ENCODE results near the gene SLC44A4.
"Not testable (repeated sequence)": the region's sequence is repeated elsewhere in the genome, so short reads cannot be mapped to it uniquely, and the experiment has no call there.

DNA sequence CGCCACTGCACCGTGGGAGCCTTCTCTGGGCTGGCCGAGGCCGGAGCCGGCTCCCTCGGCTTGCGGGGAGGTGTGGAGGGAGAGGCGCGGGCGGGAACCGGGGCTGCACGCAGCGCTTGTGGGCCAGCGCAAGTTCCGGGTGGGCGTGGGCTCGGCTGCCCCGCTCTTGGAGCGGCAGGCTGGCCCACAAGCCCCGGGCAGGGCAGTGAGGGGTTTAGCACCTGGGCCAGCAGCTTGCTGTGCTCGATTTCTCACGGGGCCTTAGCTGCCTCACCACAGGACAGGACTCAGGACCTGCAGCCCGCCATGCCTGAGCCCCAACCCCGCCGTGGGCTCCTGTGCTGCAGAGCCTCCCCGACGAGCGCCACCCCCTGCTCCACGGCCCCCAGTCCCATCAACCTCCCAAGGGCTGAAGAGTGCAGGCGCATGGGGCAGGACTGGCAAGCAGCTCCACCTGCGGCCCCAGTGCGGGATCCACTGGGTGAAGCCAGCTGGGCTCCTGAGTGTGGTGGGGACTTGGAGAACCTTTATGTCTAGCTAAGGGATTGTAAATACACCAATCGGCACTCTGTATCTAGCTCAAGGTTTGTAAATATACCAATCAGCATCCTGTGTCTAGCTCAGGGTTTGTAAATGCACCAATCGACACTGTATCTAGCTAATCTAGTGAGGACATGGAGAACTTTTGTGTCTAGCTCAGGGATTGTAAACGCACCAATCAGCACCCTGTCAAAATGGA lies 26.6 kb downstream of the SLC44A4 start:
- TF ChIP-seq, protein P1, sequence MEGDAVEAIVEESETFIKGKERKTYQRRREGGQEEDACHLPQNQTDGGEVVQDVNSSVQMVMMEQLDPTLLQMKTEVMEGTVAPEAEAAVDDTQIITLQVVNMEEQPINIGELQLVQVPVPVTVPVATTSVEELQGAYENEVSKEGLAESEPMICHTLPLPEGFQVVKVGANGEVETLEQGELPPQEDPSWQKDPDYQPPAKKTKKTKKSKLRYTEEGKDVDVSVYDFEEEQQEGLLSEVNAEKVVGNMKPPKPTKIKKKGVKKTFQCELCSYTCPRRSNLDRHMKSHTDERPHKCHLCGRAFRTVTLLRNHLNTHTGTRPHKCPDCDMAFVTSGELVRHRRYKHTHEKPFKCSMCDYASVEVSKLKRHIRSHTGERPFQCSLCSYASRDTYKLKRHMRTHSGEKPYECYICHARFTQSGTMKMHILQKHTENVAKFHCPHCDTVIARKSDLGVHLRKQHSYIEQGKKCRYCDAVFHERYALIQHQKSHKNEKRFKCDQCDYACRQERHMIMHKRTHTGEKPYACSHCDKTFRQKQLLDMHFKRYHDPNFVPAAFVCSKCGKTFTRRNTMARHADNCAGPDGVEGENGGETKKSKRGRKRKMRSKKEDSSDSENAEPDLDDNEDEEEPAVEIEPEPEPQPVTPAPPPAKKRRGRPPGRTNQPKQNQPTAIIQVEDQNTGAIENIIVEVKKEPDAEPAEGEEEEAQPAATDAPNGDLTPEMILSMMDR (IDR thresholded peaks at IDR 0.05; ENCODE audit: low read depth, low read length), result not testable (repeated sequence)
- TF ChIP-seq EZH2phosphoT487 (IDR thresholded peaks at IDR 0.05; ENCODE audit: low read depth), result not testable (repeated sequence)

Data from OCI-LY3 (cell line).